Liver (tissue), 9 donors: ENCODE results near the gene CHRNA3. TPM values are rescaled to one million over a fixed set of nuclear protein-coding genes. Genes with fewer than 3 reads are reported as not detected.

Source experiments
- DNase-seq: peaks from one replicate; pipeline ENCODE4 v3.0.0-alpha.2; 2017; ENCODE audit warnings: low spot score
- H3K27ac ChIP-seq, 2 donors: one replicate each; pipeline ENCODE4 v1.7.0; 2013; ENCODE audit warnings: inconsistent platforms in 2 of 2, low read length in 2 of 2, control low read depth in 1 of 2, low read depth in 1 of 2, mild to moderate bottlenecking in 1 of 2
- H3K27me3 ChIP-seq, 4 donors: one replicate each; pipeline versions ENCODE4 v1.6.1 to v1.7.0; 2013; ENCODE audit warnings: low read length in 3 of 4, inconsistent platforms in 1 of 4, mild to moderate bottlenecking in 1 of 4, moderate library complexity in 1 of 4; ENCODE audit not compliant: control insufficient read depth in 4 of 4, insufficient read depth in 4 of 4
- H3K36me3 ChIP-seq, 4 donors: one replicate each; pipeline versions ENCODE4 v1.6.1 to v1.7.0; 2013; ENCODE audit warnings: low read length in 3 of 4, mild to moderate bottlenecking in 3 of 4, low read depth in 1 of 4, moderate library complexity in 1 of 4; ENCODE audit not compliant: control insufficient read depth in 4 of 4, insufficient read depth in 3 of 4
- H3K4me1 ChIP-seq, 4 donors: one replicate each; pipeline versions ENCODE4 v1.6.1 to v1.7.0; 2013; ENCODE audit warnings: low read length in 3 of 4, mild to moderate bottlenecking in 3 of 4, moderate library complexity in 1 of 4; ENCODE audit not compliant: control insufficient read depth in 4 of 4, insufficient read depth in 4 of 4
- H3K4me3 ChIP-seq, 3 donors: one replicate each; pipeline versions ENCODE4 v1.6.1 to v1.7.0; 2013; ENCODE audit warnings: low read length in 3 of 3, control low read depth in 1 of 3, low read depth in 1 of 3, mild to moderate bottlenecking in 1 of 3
- H3K9ac ChIP-seq, 2 donors: one replicate each; pipeline ENCODE4 v1.7.0; 2013; ENCODE audit warnings: low read length in 2 of 2, mild to moderate bottlenecking in 2 of 2, moderate library complexity in 2 of 2, control low read depth in 1 of 2, low read depth in 1 of 2
- H3K9me3 ChIP-seq, 4 donors: one replicate each; pipeline versions ENCODE4 v1.6.1 to v1.7.0; 2013; ENCODE audit warnings: low read length in 3 of 4; ENCODE audit not compliant: control insufficient read depth in 4 of 4
- FOXA2 ChIP-seq: IDR thresholded peaks from 2 replicates; pipeline ENCODE4 v1.6.1; 2016; ENCODE audit warnings: antibody characterized with exemption
- GABPA ChIP-seq, 2 donors: IDR thresholded peaks in 1 of 2; conservative IDR thresholded peaks in 1 of 2; 2 replicates each; pipeline ENCODE4 v1.6.1; 2016; ENCODE audit warnings: antibody characterized with exemption in 2 of 2, mild to moderate bottlenecking in 1 of 2, moderate library complexity in 1 of 2
- JUND ChIP-seq, 2 donors: IDR thresholded peaks; 2 replicates each; pipeline ENCODE4 v1.6.1; 2016; ENCODE audit warnings: antibody characterized with exemption in 2 of 2
- RAD21 ChIP-seq, 2 donors: IDR thresholded peaks; 2 replicates each; pipeline ENCODE4 v1.6.1; 2016; ENCODE audit warnings: antibody characterized with exemption in 2 of 2, mild to moderate bottlenecking in 2 of 2
- RXRA ChIP-seq, 2 donors: IDR thresholded peaks; 2 replicates each; pipeline ENCODE4 v1.6.1; 2017 to 2018; ENCODE audit warnings: antibody characterized with exemption in 2 of 2, mild to moderate bottlenecking in 1 of 2
- TAF1 ChIP-seq: conservative IDR thresholded peaks from 2 replicates; pipeline ENCODE4 v1.6.1; 2016; ENCODE audit warnings: antibody characterized with exemption, mild to moderate bottlenecking
- WGBS: extraction: QIAGEN DNeasy Blood & Tissue Kit; methylation state at CpG from one replicate; pipeline ENCODE4 v1.1.7; 2013; 5-methylcytosine and 5-hydroxymethylcytosine counted together
- polyA plus RNA-seq, 2 donors: library from polyadenylated mRNA; stranded (reverse) in 1 of 2; unstranded in 1 of 2; fragments of 200-250 nt in 1 of 2; fragments of >200 nt in 1 of 2; fragmentation: Nextera tagmentation in 1 of 2; extraction: Ambion mirVana in 1 of 2; gene quantifications; one replicate each; pipeline versions ENCODE4 v1.2.1 to v1.2.3, GENCODE V29; 2013 to 2015
- total RNA-seq, 2 donors: library from RNA; depleted of rRNA; stranded (reverse); fragments of >200 nt; gene quantifications; one replicate each; pipeline ENCODE4 v1.2.3, GENCODE V29; 2014
- TF ChIP-seq, protein P1 (sequence below): fragments of 150-350 bp; IDR thresholded peaks from 2 replicates; pipeline ENCODE4 v1.5.1; 2017; ENCODE audit warnings: improper control_type of control experiment, low read depth, low read length; ENCODE audit not compliant: missing input control
- TF ChIP-seq, protein P2 (sequence below): IDR thresholded peaks from 2 replicates; pipeline ENCODE4 v1.6.1; 2016; ENCODE audit warnings: antibody characterized with exemption, mild to moderate bottlenecking
- TF ChIP-seq, protein P3 (sequence below): IDR thresholded peaks from 2 replicates; pipeline ENCODE4 v1.6.1; 2016; ENCODE audit warnings: antibody characterized with exemption
- TF ChIP-seq, protein P4 (sequence below): IDR thresholded peaks from 2 replicates; pipeline ENCODE4 v1.6.1; 2016; ENCODE audit warnings: antibody characterized with exemption
- donor health status: healthy.
- donor health status: healthy.
- donor health status: healthy.
- donor health status: healthy.
- donor health status: healthy.

CHRNA3 gene
- total and polyA plus RNA-seq, 4 donors: not detected

DNA sequence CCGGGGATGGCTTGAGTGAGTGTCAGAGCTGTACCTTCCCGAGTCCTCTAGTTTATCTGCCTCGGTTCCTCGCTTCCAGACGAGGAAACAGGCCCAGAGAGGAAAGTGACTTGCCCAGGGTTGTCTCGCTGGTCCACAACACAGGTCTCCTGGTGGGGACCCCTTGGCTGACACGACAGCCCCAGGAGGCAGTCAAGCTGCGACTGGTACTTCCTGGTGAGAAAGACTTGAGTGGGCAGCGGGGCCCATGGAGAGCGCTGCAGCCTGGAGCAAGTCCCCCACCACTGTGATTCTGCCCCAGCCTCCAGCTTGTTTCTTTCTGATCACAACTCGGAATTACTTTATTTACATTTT is 56.1 kb downstream of the CHRNA3 start:
- WGBS: 55% methylated on average over 11 of the region's 11 CpGs
- Histone ChIP-seq H3K4me3 (no peak overlapping the region), H3K27ac (no peak overlapping the region), H3K9ac (no peak overlapping the region), H3K9me3 (no peaks in the 10 kb centered on the region), H3K27me3 (peaks cover 0 to 2% (median 0%) of the 10 kb centered on the region in 4 donors), H3K36me3 (no peaks in the 10 kb centered on the region), H3K4me1 (peaks cover 3 to 8% (median 7%) of the 10 kb centered on the region in 4 donors)
- no peak for DNase-seq
- TF ChIP-seq, protein P1, sequence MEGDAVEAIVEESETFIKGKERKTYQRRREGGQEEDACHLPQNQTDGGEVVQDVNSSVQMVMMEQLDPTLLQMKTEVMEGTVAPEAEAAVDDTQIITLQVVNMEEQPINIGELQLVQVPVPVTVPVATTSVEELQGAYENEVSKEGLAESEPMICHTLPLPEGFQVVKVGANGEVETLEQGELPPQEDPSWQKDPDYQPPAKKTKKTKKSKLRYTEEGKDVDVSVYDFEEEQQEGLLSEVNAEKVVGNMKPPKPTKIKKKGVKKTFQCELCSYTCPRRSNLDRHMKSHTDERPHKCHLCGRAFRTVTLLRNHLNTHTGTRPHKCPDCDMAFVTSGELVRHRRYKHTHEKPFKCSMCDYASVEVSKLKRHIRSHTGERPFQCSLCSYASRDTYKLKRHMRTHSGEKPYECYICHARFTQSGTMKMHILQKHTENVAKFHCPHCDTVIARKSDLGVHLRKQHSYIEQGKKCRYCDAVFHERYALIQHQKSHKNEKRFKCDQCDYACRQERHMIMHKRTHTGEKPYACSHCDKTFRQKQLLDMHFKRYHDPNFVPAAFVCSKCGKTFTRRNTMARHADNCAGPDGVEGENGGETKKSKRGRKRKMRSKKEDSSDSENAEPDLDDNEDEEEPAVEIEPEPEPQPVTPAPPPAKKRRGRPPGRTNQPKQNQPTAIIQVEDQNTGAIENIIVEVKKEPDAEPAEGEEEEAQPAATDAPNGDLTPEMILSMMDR: no peak

DNA sequence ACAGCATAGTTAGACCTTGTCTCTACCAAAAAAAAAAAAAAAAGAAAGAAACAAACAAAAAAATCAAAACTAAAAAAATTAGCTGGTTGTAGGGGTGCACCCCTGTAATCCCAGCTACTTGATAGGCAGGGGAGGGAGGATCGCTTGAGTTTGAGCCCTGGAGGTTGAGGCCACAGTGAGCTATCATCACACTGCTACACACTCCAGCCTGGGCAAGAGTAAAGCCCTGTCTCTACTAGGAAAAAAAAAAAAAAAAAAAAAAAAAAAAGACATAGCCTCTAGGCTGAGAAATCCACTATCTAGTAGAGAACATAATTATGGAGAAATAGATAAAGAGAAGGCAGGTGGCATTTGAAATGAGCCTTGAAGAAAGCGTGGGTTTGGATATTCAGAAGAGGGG is 57.7 kb downstream of the CHRNA3 start:
- TF ChIP-seq, protein P1: no peak
- TF ChIP-seq TAF1: no peak
- no peak for TF ChIP-seq JUND (IDR thresholded peaks at IDR 0.05)
- TF ChIP-seq GABPA (IDR thresholded peaks at IDR 0.05 in 1 of 2, conservative IDR thresholded peaks at IDR 0.05 in 1 of 2): no peak
- TF ChIP-seq, protein P2, sequence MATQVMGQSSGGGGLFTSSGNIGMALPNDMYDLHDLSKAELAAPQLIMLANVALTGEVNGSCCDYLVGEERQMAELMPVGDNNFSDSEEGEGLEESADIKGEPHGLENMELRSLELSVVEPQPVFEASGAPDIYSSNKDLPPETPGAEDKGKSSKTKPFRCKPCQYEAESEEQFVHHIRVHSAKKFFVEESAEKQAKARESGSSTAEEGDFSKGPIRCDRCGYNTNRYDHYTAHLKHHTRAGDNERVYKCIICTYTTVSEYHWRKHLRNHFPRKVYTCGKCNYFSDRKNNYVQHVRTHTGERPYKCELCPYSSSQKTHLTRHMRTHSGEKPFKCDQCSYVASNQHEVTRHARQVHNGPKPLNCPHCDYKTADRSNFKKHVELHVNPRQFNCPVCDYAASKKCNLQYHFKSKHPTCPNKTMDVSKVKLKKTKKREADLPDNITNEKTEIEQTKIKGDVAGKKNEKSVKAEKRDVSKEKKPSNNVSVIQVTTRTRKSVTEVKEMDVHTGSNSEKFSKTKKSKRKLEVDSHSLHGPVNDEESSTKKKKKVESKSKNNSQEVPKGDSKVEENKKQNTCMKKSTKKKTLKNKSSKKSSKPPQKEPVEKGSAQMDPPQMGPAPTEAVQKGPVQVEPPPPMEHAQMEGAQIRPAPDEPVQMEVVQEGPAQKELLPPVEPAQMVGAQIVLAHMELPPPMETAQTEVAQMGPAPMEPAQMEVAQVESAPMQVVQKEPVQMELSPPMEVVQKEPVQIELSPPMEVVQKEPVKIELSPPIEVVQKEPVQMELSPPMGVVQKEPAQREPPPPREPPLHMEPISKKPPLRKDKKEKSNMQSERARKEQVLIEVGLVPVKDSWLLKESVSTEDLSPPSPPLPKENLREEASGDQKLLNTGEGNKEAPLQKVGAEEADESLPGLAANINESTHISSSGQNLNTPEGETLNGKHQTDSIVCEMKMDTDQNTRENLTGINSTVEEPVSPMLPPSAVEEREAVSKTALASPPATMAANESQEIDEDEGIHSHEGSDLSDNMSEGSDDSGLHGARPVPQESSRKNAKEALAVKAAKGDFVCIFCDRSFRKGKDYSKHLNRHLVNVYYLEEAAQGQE: no peak
- TF ChIP-seq, protein P3, sequence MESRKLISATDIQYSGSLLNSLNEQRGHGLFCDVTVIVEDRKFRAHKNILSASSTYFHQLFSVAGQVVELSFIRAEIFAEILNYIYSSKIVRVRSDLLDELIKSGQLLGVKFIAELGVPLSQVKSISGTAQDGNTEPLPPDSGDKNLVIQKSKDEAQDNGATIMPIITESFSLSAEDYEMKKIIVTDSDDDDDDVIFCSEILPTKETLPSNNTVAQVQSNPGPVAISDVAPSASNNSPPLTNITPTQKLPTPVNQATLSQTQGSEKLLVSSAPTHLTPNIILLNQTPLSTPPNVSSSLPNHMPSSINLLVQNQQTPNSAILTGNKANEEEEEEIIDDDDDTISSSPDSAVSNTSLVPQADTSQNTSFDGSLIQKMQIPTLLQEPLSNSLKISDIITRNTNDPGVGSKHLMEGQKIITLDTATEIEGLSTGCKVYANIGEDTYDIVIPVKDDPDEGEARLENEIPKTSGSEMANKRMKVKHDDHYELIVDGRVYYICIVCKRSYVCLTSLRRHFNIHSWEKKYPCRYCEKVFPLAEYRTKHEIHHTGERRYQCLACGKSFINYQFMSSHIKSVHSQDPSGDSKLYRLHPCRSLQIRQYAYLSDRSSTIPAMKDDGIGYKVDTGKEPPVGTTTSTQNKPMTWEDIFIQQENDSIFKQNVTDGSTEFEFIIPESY: no peak
- TF ChIP-seq, protein P4, sequence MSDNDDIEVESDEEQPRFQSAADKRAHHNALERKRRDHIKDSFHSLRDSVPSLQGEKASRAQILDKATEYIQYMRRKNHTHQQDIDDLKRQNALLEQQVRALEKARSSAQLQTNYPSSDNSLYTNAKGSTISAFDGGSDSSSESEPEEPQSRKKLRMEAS: no peak
- TF ChIP-seq RXRA (IDR thresholded peaks at IDR 0.05): no peak
- TF ChIP-seq RAD21 (IDR thresholded peaks at IDR 0.05): no peak
- TF ChIP-seq FOXA2: no peak
- Histone ChIP-seq H3K4me3 (no peak overlapping the region), H3K4me1 (peaks cover 3 to 8% (median 7%) of the 10 kb centered on the region in 4 donors), H3K9me3 (no peaks in the 10 kb centered on the region), H3K36me3 (no peaks in the 10 kb centered on the region), H3K27ac (no peak overlapping the region), H3K9ac (no peak overlapping the region), H3K27me3 (peaks cover 0 to 2% (median 0%) of the 10 kb centered on the region in 4 donors)
- WGBS: 91% methylated on average over 2 of the region's 2 CpGs
- DNase-seq: no peak
